ENCODE data around the gene NALCN. TPM values are rescaled to one million over a fixed set of nuclear protein-coding genes. Genes with fewer than 3 reads are reported as not detected.

NALCN gene
- polyA plus RNA-seq, 3 donors, result not detected

DNA sequence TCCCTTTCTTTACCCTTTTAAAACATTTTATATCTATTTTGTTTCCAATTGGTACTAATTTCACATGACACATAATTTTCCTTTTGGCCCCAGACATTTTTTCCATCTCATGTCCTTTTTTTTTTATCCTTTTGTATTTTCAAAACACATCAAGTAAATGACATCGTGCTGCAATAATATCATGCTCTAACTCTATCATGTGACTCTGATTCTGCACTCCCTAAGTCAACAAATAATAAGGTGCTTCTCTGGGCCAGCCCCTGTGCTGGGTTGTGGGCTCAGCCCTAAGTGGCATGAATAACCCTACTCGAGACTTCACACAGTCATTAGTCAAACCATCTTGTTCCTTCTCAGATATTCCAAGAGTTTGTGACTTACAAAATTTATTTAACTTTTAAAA is 21.7 kb downstream of the NALCN start:
- Histone ChIP-seq H3K4me2 (replicated peaks; ENCODE audit: extremely low read depth, low read length, poor library complexity, severe bottlenecking) (no peak overlapping the region), H3K9me3 (replicated peaks in 1 of 2; ENCODE audit: control insufficient read depth in 1 of 2, insufficient read depth in 1 of 2, low read length in 2 of 2) (no peaks in the 10 kb centered on the region), H3K79me2 (ENCODE audit: insufficient read depth, low read length) (no peaks in the 10 kb centered on the region), H3K4me3 (replicated peaks in 1 of 3; ENCODE audit: low read depth in 2 of 3, low read length in 3 of 3) (no peak overlapping the region), H3K4me1 (ENCODE audit: control insufficient read depth in 1 of 2, insufficient read depth in 2 of 2, low read length in 2 of 2) (no peaks in the 10 kb centered on the region), H2AFZ (ENCODE audit: insufficient read depth, low read depth, low read length, poor library complexity, severe bottlenecking) (no peak overlapping the region), H3K9ac (ENCODE audit: insufficient read depth, low read length, poor library complexity, severe bottlenecking) (no peak overlapping the region), H3K36me3 (replicated peaks in 1 of 2; ENCODE audit: control insufficient read depth in 1 of 2, insufficient read depth in 2 of 2, low read length in 2 of 2) (no peaks in the 10 kb centered on the region), H3K27ac (ENCODE audit: low read depth in 1 of 2, low read length in 2 of 2) (no peak overlapping the region), H4K20me1 (ENCODE audit: insufficient read depth, low read length) (no peaks in the 10 kb centered on the region), H3K27me3 (ENCODE audit: control insufficient read depth in 2 of 2, insufficient read depth in 2 of 2, low read length in 2 of 2) (no peaks in the 10 kb centered on the region)
- WGBS (ENCODE audit: insufficient coverage), result 40% methylated on average over 1 of the region's 2 CpGs
- Mint-ChIP-seq H3K36me3 (no peaks in the 10 kb centered on the region), H3K27ac (no peak overlapping the region), H3K4me1 (no peaks in the 10 kb centered on the region), H3K4me3 (no peak overlapping the region), H3K27me3 (ENCODE audit: low read depth in 3 of 3) (peaks cover 0 to 4% (median 0%) of the 10 kb centered on the region in 3 donors), H3K9me3 (peaks cover 0 to 2% (median 0%) of the 10 kb centered on the region in 7 donors)
- DNase-seq, result no peak
- TF ChIP-seq CTCF (IDR thresholded peaks at IDR 0.05), result no peak
- intact Hi-C loops (cut with micrococcal nuclease), result no loop called here

GRCh38 chr13:101393140-101393539 is 23.2 kb downstream of the NALCN start:
- Histone ChIP-seq H3K36me3 (replicated peaks in 1 of 2; ENCODE audit: control insufficient read depth in 1 of 2, insufficient read depth in 2 of 2, low read length in 2 of 2) (no peaks in the 10 kb centered on the region), H3K9ac (ENCODE audit: insufficient read depth, low read length, poor library complexity, severe bottlenecking) (no peak overlapping the region), H3K79me2 (ENCODE audit: insufficient read depth, low read length) (no peaks in the 10 kb centered on the region), H3K27me3 (ENCODE audit: control insufficient read depth in 2 of 2, insufficient read depth in 2 of 2, low read length in 2 of 2) (no peaks in the 10 kb centered on the region), H3K4me3 (replicated peaks in 1 of 3; ENCODE audit: low read depth in 2 of 3, low read length in 3 of 3) (no peak overlapping the region), H2AFZ (ENCODE audit: insufficient read depth, low read depth, low read length, poor library complexity, severe bottlenecking) (no peak overlapping the region), H3K4me1 (ENCODE audit: control insufficient read depth in 1 of 2, insufficient read depth in 2 of 2, low read length in 2 of 2) (no peaks in the 10 kb centered on the region), H3K27ac (ENCODE audit: low read depth in 1 of 2, low read length in 2 of 2) (no peak overlapping the region), H3K4me2 (replicated peaks; ENCODE audit: extremely low read depth, low read length, poor library complexity, severe bottlenecking) (no peak overlapping the region), H4K20me1 (ENCODE audit: insufficient read depth, low read length) (no peaks in the 10 kb centered on the region), H3K9me3 (replicated peaks in 1 of 2; ENCODE audit: control insufficient read depth in 1 of 2, insufficient read depth in 1 of 2, low read length in 2 of 2) (no peaks in the 10 kb centered on the region)
- Mint-ChIP-seq H3K36me3 (no peaks in the 10 kb centered on the region), H3K4me3 (no peak overlapping the region), H3K27ac (no peak overlapping the region), H3K4me1 (no peaks in the 10 kb centered on the region), H3K9me3 (peaks cover 0 to 2% (median 0%) of the 10 kb centered on the region in 7 donors), H3K27me3 (ENCODE audit: low read depth in 3 of 3) (peaks cover 0 to 4% (median 0%) of the 10 kb centered on the region in 3 donors)
- no peak for TF ChIP-seq CTCF (IDR thresholded peaks at IDR 0.05)
- intact Hi-C loops (cut with micrococcal nuclease), result no loop called here
- 83% methylated on average over 1 of the region's 3 CpGs for WGBS (ENCODE audit: insufficient coverage)
- no peak for DNase-seq

Data from CD14-positive monocyte (primary cell).